IPS-NIHi11 (cell line): ENCODE data around the gene ZNF611.
A peak's percentile ranks its signal among the peaks of the same experiment; 100 is the strongest.
"Not testable (repeated sequence)": the region's sequence is repeated elsewhere in the genome, so short reads cannot be mapped to it uniquely, and the experiment has no call there.

ENCODE experiments used
- DNase-seq: peaks from one replicate; pipeline ENCODE4 v3.0.0; 2012; ENCODE audit warnings: mixed read lengths, low spot score

The ZNF611 gene

DNA sequence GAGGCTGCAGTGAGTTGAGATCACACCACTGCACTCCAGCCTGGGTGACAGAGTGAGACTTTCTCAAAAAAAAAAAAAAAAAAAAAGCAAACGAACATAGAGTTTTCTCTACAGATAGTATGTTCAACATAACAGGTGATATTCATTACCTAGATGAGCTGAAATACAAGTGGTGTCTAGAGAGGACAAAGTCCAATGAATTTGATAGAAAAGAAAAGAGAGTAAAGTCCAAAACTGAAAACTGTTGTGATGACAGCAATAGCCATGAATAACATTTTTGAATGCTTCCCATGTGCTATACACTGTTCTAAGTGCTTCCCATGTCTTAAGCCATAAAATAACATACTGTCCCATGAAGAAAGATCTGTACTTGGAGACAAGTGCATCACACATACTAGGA is 53.6 kb downstream of the ZNF611 start:
- not testable (repeated sequence) for DNase-seq

DNA sequence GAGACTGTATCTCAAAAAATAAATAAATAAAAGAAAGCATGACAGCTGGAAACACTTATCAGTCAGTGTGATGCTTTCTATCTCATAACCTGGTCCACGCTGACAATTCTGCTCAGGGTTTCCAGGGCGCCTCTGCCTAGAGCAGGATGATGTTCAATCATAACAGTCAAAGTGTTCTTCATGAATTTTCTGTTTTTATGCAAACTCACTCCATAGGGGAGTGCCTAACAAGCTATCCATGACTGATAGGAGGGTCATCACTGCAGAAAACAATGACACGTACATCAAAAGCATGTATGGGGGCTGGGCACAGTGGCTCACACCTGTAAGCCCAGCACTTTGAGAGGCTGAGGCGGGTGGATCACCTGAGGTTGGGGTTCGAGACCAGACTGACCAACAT is 55.2 kb downstream of the ZNF611 start:
- no peak for DNase-seq

DNA sequence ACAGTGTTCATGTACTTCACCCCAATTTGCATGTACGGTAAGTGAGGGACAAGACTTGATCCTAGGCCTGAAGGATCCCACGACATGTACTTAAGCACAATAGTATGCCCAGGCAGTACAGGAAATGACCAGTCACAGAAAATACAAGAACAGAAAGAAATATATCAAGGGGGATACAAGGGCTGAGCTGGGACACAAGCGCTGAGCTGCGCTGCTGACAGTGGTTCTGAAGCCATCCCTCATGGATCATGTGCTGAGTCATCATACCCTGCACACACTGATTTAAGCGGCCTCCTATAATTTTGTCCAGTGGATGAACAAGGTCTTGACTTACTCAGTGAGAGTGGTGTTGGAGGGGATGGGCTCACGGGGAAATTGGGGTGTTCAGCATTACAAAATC is 59.6 kb downstream of the ZNF611 start:
- DNase-seq, result not testable (repeated sequence)

DNA sequence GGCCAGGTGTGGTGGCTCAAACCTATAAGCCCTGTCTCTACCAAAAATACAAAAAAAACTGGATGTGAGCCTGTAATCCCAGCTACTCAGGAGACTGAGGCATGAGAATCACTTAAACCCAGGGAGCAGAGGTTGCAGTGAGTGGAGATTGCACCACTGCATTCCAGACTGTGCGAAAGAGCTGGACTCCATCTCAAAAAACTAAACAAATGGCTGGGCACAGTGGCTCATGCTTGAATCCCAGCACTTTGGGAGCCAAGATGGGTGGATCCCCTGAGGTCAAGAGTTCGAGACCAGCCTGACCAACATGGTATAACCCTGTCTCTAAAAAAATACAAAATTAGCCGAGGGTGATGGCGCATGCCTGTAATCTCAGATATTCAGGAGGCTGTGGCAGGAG is 61.8 kb downstream of the ZNF611 start:
- DNase-seq, result no peak

DNA sequence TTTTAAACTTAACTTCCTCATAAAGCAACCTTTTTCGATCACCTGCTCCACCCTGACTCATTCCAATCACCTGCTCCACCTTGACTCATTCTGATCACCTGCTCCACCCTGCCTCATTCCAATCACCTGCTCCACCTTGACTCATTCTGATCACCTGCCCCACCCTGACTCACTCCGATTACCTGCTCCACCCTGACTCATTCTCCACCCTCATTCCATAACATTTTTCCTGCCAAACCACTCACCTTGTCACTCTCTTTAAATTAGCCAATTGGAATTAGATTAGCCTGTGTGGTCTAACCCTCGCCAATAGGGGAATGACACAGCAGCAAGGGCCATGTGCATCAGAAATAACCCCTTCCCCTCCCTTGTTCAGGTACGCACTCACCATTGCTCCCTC is 64.8 kb downstream of the ZNF611 start:
- no peak for DNase-seq

DNA sequence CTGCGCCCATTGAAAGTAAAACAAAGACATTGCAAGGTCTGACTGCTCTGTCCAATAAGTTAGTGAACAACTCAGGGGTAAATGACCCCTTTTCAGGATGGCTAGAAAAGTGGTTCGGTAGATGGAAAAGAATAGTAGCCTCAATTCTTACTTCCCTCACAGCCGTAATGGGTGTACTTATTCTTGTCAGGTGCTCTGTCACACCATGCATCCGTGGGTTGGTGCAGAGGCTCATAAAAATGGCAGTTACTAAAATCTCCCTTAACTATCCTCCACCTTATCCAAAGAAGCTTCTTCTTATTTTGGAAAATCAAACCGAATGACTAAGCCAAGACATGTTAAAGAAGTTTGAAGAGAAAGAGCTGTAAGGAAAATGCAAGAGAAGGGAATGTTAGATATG is 65.3 kb downstream of the ZNF611 start:
- no peak for DNase-seq

DNA sequence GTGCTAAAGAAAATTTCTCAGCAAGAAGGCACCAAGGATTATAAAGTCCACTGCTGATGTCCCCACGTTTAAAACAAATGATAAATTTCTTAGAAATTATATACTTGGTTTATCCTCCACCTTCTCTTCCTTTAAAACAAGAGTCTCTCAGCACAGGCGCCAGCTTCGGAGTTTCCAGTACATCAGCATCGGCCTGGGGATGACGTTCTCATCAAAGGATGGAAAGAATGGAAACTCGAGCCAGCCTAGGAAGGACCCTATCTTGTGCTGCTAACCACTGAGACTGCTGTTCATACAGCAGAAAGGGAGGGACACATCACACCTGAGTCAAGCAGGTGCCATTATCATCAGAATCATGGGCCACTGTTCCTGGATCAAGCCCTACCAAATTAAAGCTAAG is 66.9 kb downstream of the ZNF611 start:
- no peak for DNase-seq

DNA sequence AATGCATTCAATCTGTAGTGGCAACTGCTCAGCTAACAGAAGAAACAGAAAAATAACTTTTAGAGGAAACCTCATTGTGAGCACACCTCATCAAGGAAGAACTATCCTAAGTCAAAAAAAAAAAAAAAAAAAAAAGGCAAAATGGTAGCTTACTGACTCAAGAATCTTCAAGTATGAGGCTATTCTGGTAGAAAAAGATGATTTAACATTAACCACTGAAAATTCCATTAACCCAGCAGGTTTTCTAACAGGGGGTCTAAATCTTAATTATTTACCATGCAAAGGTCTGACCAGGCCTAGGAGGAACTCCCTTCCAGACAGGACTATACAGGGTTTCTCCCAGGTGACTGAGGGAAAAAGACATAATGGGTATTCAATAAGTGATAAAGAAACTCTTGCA is 68.3 kb downstream of the ZNF611 start:
- no peak for DNase-seq

DNA sequence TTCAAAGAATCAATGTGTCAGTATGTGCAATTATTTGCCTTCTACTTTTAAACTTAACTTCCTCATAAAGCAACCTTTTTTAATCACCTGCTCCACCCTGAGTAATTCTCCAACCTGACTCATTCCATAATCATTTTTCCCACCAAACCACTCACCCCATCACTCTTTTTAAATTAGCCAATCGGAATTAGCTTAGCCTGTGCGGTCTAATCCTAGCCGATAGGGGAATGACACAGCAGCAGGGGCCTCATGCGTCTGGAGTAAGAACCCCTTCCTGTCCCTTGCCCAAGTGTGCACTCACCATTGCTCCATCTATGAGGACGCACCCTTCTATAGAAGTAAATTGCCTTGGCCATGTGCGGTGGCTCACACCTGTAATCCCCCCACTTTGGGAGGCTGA is 69.3 kb downstream of the ZNF611 start:
- DNase-seq, result no peak

DNA sequence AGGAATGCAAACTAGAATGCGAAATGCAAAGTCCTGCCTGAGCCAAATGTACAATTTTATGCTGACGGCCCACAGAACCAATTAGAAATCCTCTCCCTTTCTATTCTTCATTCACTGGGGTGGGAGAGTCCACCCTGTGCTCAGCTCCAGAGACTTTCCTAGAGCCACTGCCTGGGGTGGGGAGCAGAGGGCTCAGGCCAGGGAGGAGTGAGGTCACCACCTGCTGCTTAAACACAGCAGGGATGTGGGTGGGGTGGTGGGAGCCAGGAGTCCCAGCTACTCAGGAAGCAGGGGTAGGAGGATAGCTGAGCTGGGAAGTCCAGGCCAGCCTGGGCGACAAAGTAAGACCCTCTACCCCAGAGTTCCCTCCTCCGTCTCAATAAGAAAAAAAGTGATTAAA is 69.8 kb downstream of the ZNF611 start:
- no peak for DNase-seq

DNA sequence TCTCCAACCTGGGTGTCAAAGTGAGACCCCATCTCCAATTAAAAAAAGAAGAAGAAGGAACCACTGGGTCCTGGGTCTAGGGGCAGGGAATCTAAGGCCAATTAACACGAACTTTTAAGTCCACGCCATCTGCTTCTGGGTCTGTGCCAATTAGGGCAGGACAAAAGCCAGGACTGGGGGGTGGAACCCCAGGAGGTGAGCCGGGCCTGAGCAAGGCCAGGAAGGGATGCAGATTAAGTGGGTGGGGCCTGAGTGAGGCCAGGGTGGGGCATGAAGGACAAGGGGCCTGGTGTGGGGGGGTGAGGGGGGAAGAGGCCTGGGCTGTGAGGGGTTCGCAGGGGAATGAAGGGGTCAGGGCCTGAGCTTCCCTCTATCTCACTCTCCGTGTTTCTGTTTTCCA is 70.4 kb downstream of the ZNF611 start:
- peak; percentile 68 for DNase-seq

DNA sequence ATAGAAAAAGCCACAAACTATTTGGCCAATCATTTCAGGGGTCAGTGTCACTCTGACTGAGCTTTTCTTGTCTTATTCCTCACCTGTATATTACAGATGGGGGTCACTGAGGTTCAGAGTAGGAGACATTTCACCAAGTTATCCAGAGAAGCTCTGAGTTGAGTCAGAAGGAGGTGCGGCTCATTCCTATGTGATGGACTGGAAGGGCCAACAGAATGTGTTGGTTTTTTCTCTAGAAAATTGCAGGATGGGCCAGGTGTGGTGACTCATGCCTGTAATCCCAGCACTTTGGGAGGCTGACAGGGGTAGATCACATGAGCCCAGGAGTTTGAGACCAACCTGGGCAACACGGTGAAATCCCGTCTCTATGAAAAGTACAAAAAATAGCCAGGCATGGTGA is 72.2 kb downstream of the ZNF611 start:
- no peak for DNase-seq

DNA sequence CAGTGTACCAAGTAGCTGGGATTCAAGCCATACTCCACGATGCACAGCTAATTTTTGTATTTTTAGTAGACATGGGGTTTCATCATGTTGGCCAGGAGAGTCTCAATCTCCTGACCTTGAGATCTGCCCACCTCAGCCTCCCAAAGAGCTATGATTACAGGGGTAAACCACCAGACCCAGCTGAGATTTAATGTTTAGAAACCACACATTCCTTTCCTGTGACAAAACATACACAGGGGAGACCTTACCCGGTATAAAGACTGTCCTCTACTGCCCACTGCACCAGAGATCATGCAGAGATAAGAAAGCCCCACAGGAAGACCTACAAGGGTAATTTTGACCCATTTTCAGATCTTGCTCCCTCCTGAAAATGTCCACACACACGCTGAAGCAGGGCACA is 73.9 kb downstream of the ZNF611 start:
- DNase-seq, result no peak

DNA sequence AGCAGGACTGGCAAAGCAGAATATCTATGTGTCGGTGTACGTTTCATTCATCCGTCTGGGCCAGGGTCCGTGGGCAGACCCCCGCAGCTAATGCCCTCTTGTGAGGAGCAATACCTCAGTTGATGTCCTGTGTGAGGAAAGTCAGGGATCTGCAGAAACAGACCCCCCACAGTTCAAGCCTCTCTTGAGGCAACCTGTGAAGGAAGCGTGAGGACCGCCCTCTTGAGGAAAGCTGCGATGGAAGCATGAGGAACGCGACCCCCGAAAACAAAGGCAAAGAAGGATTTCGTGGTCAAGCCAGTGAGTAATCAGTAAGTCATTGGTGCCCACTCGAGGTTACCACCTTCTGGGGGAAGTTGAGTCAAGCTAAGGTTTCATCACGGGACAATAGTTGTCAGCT is 75.8 kb downstream of the ZNF611 start:
- DNase-seq, result peak; percentile 18

DNA sequence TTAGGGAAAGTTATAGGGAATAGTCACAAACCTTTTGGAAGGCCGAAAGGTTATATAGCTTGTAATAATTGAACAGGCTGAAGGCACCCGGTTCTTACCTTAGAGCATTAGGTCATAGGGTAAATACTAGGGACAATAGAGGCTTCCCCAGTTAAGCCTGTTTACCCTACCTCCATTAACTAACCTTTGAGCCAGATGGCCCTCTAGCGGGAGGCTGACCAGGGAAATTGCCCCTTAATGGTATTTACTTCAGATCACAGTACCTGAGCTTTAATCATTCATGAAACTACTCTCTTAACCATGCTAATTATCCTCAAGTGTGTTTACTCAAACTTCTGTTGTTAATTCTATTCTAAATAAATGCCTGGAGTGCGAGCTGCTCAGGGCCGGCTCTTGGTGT is 76.2 kb downstream of the ZNF611 start:
- DNase-seq, result no peak

DNA sequence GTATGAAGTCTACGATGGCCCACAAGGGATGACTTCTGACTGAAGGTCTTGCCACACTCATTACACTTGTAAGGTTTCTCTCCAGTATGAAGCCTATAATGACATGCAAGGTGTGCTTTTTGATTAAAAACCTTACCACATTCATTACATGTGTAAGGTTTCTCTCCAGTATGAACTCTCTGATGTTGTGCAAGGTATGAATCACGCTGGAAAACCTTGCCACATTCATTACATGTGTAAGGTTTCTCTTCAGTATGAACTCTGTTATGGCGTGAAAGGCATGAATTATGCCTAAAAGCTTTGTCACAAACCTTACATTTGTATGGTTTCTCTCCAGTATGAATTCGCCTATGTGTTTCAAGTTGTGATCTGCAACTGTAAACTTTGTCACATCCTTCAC is 81.7 kb downstream of the ZNF611 start:
- no peak for DNase-seq
